GM19395 (cell line): ENCODE data around the gene CCDC63.

Experiments
- ATAC-seq: cut with Tn5 transposase; IDR thresholded peaks from one replicate; pipeline ENCODE4 v1.9.1; 2021; ENCODE audit warnings: mild to moderate bottlenecking, moderate library complexity; ENCODE audit not compliant: unreplicated experiment

The CCDC63 gene

GRCh38 chr12:110920324-110920910 lies 73.6 kb downstream of the CCDC63 start, which contains the start of gene MYL2:
Gene MYL2, minus strand, starts transcription at chr12:110920579. Its CDS starts 50 bp downstream, at chr12:110920529.
- ATAC-seq = no peak

- no peak for ATAC-seq
These were observed 74.5 kb downstream of the CCDC63 start for GRCh38 chr12:110921262-110921661.

- ATAC-seq = no peak
These were observed 75.9 kb downstream of the CCDC63 start for GRCh38 chr12:110922652-110923051.

- no peak for ATAC-seq
These were observed 76.4 kb downstream of the CCDC63 start for GRCh38 chr12:110923192-110923591.

- ATAC-seq = no peak
These were observed 77.0 kb downstream of the CCDC63 start for GRCh38 chr12:110923692-110924334.

GRCh38 chr12:110927546-110927945 lies 80.8 kb downstream of the CCDC63 start:
- no peak for ATAC-seq

GRCh38 chr12:110928700-110929099 lies 81.9 kb downstream of the CCDC63 start:
- no peak for ATAC-seq

- no peak for ATAC-seq
These were observed 83.0 kb downstream of the CCDC63 start for GRCh38 chr12:110929818-110930217.

- no peak for ATAC-seq
These were observed 83.8 kb downstream of the CCDC63 start for GRCh38 chr12:110930348-110931314.

- ATAC-seq = no peak
These were observed 84.5 kb downstream of the CCDC63 start for GRCh38 chr12:110931315-110931728.

GRCh38 chr12:110932046-110932445 lies 85.3 kb downstream of the CCDC63 start:
- ATAC-seq = no peak

GRCh38 chr12:110933326-110933974 lies 86.7 kb downstream of the CCDC63 start:
- no peak for ATAC-seq

GRCh38 chr12:110934093-110934852 lies 87.5 kb downstream of the CCDC63 start:
- ATAC-seq = no peak

- no peak for ATAC-seq
These were observed 88.8 kb downstream of the CCDC63 start for GRCh38 chr12:110935588-110935987.

- ATAC-seq = no peak
These were observed 89.7 kb downstream of the CCDC63 start for GRCh38 chr12:110936367-110937103.

GRCh38 chr12:110937104-110937641 lies 90.4 kb downstream of the CCDC63 start:
- no peak for ATAC-seq

- ATAC-seq = no peak
These were observed 93.5 kb downstream of the CCDC63 start for GRCh38 chr12:110940296-110940695.

- no peak for ATAC-seq
These were observed 94.1 kb downstream of the CCDC63 start for GRCh38 chr12:110940933-110941332.

GRCh38 chr12:110941391-110941790 lies 94.6 kb downstream of the CCDC63 start:
- ATAC-seq = no peak
